CD14-positive monocyte (primary cell): ENCODE results near the gene BTBD9. TPM values are rescaled to one million over a fixed set of nuclear protein-coding genes. Genes with fewer than 3 reads are reported as not detected.

Source experiments
- DNase-seq, 3 donors: peaks; one replicate each; pipeline ENCODE4 v3.0.0-alpha.2; 2011 to 2022
- H2AFZ ChIP-seq: 2 replicates; pipeline ENCODE4 v1.6.0; 2012; ENCODE audit warnings: mild to moderate bottlenecking, low read depth, low read length, inconsistent platforms; ENCODE audit not compliant: insufficient read depth, poor library complexity, severe bottlenecking
- H3K27ac ChIP-seq, 2 donors: 1 replicate in 1 of 2; 2 replicates in 1 of 2; pipeline ENCODE4 v1.5.1; 2012 to 2013; ENCODE audit warnings: low read length in 2 of 2, control low read depth in 1 of 2, inconsistent platforms in 1 of 2, low read depth in 1 of 2, mild to moderate bottlenecking in 1 of 2
- H3K27me3 ChIP-seq, 2 donors: one replicate each; pipeline versions ENCODE4 v1.6.0 to v1.6.1; 2011 to 2013; ENCODE audit warnings: low read length in 2 of 2; ENCODE audit not compliant: control insufficient read depth in 2 of 2, insufficient read depth in 2 of 2
- H3K36me3 ChIP-seq, 2 donors: replicated peaks in 1 of 2; 1 replicate in 1 of 2; 2 replicates in 1 of 2; pipeline versions ENCODE4 v1.5.1 to v1.6.1; 2012 to 2013; ENCODE audit warnings: low read length in 2 of 2, control low read depth in 1 of 2, inconsistent platforms in 1 of 2, mild to moderate bottlenecking in 1 of 2; ENCODE audit not compliant: insufficient read depth in 2 of 2, control insufficient read depth in 1 of 2
- H3K4me1 ChIP-seq, 2 donors: 1 replicate in 1 of 2; 2 replicates in 1 of 2; pipeline versions ENCODE4 v1.5.1 to v1.6.1; 2012 to 2013; ENCODE audit warnings: low read length in 2 of 2, control low read depth in 1 of 2, inconsistent platforms in 1 of 2, mild to moderate bottlenecking in 1 of 2, moderate library complexity in 1 of 2; ENCODE audit not compliant: insufficient read depth in 2 of 2, control insufficient read depth in 1 of 2
- H3K4me2 ChIP-seq: replicated peaks from 2 replicates; pipeline ENCODE3; 2012; ENCODE audit warnings: low read length, moderate library complexity, mild to moderate bottlenecking; ENCODE audit not compliant: poor library complexity, severe bottlenecking; ENCODE audit errors: extremely low read depth
- H3K4me3 ChIP-seq, 3 experiments: fragments of 200-600 bp in 1 of 3; sonication (generic) in 1 of 3; replicated peaks in 1 of 3; 1 replicate in 2 of 3; 2 replicates in 1 of 3; pipeline ENCODE4 v1.5.1; 2011 to 2013; ENCODE audit warnings: low read length in 3 of 3, mild to moderate bottlenecking in 3 of 3, control low read depth in 2 of 3, low read depth in 2 of 3, inconsistent platforms in 1 of 3, moderate library complexity in 1 of 3
- H3K79me2 ChIP-seq: 2 replicates; pipeline ENCODE4 v1.6.0; 2012; ENCODE audit warnings: mild to moderate bottlenecking, control low read depth, inconsistent platforms, low read length, moderate library complexity; ENCODE audit not compliant: insufficient read depth
- H3K9ac ChIP-seq: 2 replicates; pipeline ENCODE4 v1.6.0; 2017; ENCODE audit warnings: low read length, mild to moderate bottlenecking; ENCODE audit not compliant: insufficient read depth, poor library complexity, severe bottlenecking
- H3K9me3 ChIP-seq, 2 donors: replicated peaks in 1 of 2; 1 replicate in 1 of 2; 2 replicates in 1 of 2; pipeline versions ENCODE4 v1.5.1 to v1.6.1; 2012 to 2013; ENCODE audit warnings: low read length in 2 of 2, control low read depth in 1 of 2; ENCODE audit not compliant: control insufficient read depth in 1 of 2, insufficient read depth in 1 of 2
- H4K20me1 ChIP-seq: 2 replicates; pipeline ENCODE4 v1.6.0; 2012; ENCODE audit warnings: mild to moderate bottlenecking, low read length, control low read depth, moderate library complexity; ENCODE audit not compliant: insufficient read depth
- H3K27ac Mint-ChIP-seq, 7 donors: one replicate each; pipeline ENCODE4 v1.8.0; 2020; ENCODE audit warnings: mild to moderate bottlenecking in 7 of 7, mixed read lengths in 7 of 7, moderate library complexity in 6 of 7, inconsistent platforms in 2 of 7
- H3K27me3 Mint-ChIP-seq, 3 donors: one replicate each; pipeline ENCODE4 v1.8.0; 2021 to 2022; ENCODE audit warnings: low read depth in 3 of 3, mild to moderate bottlenecking in 3 of 3, mixed read lengths in 3 of 3, moderate library complexity in 3 of 3, inconsistent platforms in 1 of 3
- H3K36me3 Mint-ChIP-seq, 2 donors: one replicate each; pipeline ENCODE4 v1.8.0; 2020; ENCODE audit warnings: mixed read lengths in 2 of 2, inconsistent platforms in 1 of 2, mild to moderate bottlenecking in 1 of 2
- H3K4me1 Mint-ChIP-seq: one replicate; pipeline ENCODE4 v1.8.0; 2020; ENCODE audit warnings: mild to moderate bottlenecking, mixed read lengths
- H3K4me3 Mint-ChIP-seq, 2 donors: one replicate each; pipeline ENCODE4 v1.8.0; 2020; ENCODE audit warnings: mild to moderate bottlenecking in 2 of 2, mixed read lengths in 2 of 2, moderate library complexity in 1 of 2
- H3K9me3 Mint-ChIP-seq, 7 donors: one replicate each; pipeline ENCODE4 v1.8.0; 2020 to 2022; ENCODE audit warnings: mixed read lengths in 7 of 7, mild to moderate bottlenecking in 6 of 7, moderate library complexity in 6 of 7, inconsistent platforms in 2 of 7
- CTCF ChIP-seq: fragments of 200-600 bp; IDR thresholded peaks from one replicate; pipeline ENCODE4 v1.8.0; 2022; ENCODE audit warnings: antibody characterized with exemption, mild to moderate bottlenecking
- WGBS: methylation state at CpG from one replicate; pipeline ENCODE4 v1.1.5; 2013; ENCODE audit warnings: missing lambda C conversion rate; ENCODE audit not compliant: insufficient coverage; 5-methylcytosine and 5-hydroxymethylcytosine counted together
- intact Hi-C, 2 donors: fragments of 100-400 bp; cut with micrococcal nuclease; formaldehyde crosslinking; loops; one replicate each; pipeline versions ENCODE4 v1.15.0 to v1.15.1; 2023
- polyA plus RNA-seq, 3 donors: library from polyadenylated mRNA; depleted of rRNA in 1 of 3; unstranded in 2 of 3; stranded (reverse) in 1 of 3; fragments of 300-500 nt in 2 of 3; fragments of >200 nt in 1 of 3; fragmentation: Illumina TruSeq in 2 of 3; gene quantifications; 1 replicate in 2 of 3; 2 replicates in 1 of 3; pipeline ENCODE4 v1.2.3, GENCODE V29; 2012 to 2021

BTBD9 gene
- polyA plus RNA-seq, 3 donors = 5.2 to 7.5 (median 6.2) TPM

DNA sequence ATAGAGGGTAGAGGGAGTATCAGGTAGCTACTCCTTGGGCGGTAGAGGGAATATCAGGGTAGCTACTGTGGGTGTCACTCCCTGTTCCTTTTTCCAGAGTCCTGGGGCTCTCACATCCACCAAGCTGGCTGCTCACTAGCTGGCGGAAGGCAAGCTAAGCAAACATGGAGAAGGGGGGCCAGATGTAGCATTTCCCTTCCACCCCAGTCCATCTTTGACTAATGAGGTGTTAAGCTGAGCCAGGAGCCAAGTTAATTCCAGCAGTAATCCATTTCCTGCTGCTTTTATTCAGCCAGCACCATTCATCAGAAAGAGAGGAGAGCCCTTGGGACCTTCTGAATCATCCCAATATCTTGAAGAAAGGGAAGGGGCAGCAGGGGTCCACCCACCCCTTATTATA lies 490.2 kb downstream of the BTBD9 start:
- Histone ChIP-seq H4K20me1 (peaks cover 99% of the 10 kb centered on the region), H3K36me3 (peaks cover 24 to 91% of the 10 kb centered on the region in 2 donors), H2AFZ (no peak overlapping the region), H3K9ac (no peak overlapping the region), H3K27ac (peak overlapping the region in 1 of 2 donors; percentile 20), H3K79me2 (peaks cover 4% of the 10 kb centered on the region), H3K4me1 (peaks cover 2 to 5% of the 10 kb centered on the region in 2 donors), H3K9me3 (no peaks in the 10 kb centered on the region), H3K4me3 (no peak overlapping the region), H3K27me3 (no peaks in the 10 kb centered on the region), H3K4me2 (no peak overlapping the region)
- no peak for TF ChIP-seq CTCF
- no CpG with 5 or more reads among the region's 2 CpGs for WGBS
- Mint-ChIP-seq H3K4me3 (no peak overlapping the region), H3K27me3 (peaks cover 0 to 3% (median 3%) of the 10 kb centered on the region in 3 donors), H3K4me1 (peaks cover 13% of the 10 kb centered on the region), H3K27ac (peak overlapping the region in 2 of 7 donors; percentile 16 to 36), H3K9me3 (no peaks in the 10 kb centered on the region), H3K36me3 (peaks cover 41 to 56% of the 10 kb centered on the region in 2 donors)
- no peak for DNase-seq
- intact Hi-C loops = no loop called here

- Histone ChIP-seq H2AFZ (no peak overlapping the region), H3K36me3 (peaks cover 24 to 88% of the 10 kb centered on the region in 2 donors), H3K4me3 (no peak overlapping the region), H4K20me1 (peaks cover 98% of the 10 kb centered on the region), H3K27me3 (no peaks in the 10 kb centered on the region), H3K9ac (no peak overlapping the region), H3K9me3 (no peaks in the 10 kb centered on the region), H3K27ac (no peak overlapping the region), H3K4me1 (no peaks in the 10 kb centered on the region), H3K79me2 (peaks cover 4% of the 10 kb centered on the region), H3K4me2 (no peak overlapping the region)
- intact Hi-C loops = no loop called here
- Mint-ChIP-seq H3K27me3 (peaks cover 0 to 3% (median 0%) of the 10 kb centered on the region in 3 donors), H3K4me1 (peaks cover 11% of the 10 kb centered on the region), H3K27ac (peak overlapping the region in 5 of 7 donors; percentile 13 to 63 (median 50)), H3K4me3 (no peak overlapping the region), H3K9me3 (no peaks in the 10 kb centered on the region), H3K36me3 (peaks cover 40 to 55% of the 10 kb centered on the region in 2 donors)
- TF ChIP-seq CTCF = no peak
- 0% methylated on average over 1 of the region's 2 CpGs for WGBS
- DNase-seq = no peak
Observed at GRCh38 chr6:38148606-38149005, 491.1 kb downstream of the BTBD9 start.
